ENCODE results near the gene IGSF5. TPM values are rescaled to one million over a fixed set of nuclear protein-coding genes. Genes with fewer than 3 reads are reported as not detected.
"Not testable (repeated sequence)": the region's sequence is repeated elsewhere in the genome, so short reads cannot be mapped to it uniquely, and the experiment has no call there.

Gene IGSF5
- total and polyA plus RNA-seq, 5 donors, result 4.4 to 8.4 (median 6.1) TPM

GRCh38 chr21:39737376-39738000, 7.5 kb upstream of the IGSF5 start:
- ATAC-seq (no peak), DNase-seq (no peak)
- H3K4me1 ChIP-seq (ENCODE audit: control insufficient read depth, insufficient read depth, low read length), result no peaks in the 10 kb centered on the region
- 86% methylated on average over 15 of the region's 15 CpGs for WGBS
- H3K27ac ChIP-seq (ENCODE audit: low read length), result no peak overlapping the region
- no peaks in the 10 kb centered on the region for H3K27me3 ChIP-seq (ENCODE audit: control insufficient read depth, insufficient read depth)
- intact Hi-C loops (cut with DNase I), result no loop called here
- H3K9me3 ChIP-seq (ENCODE audit: control insufficient read depth, low read length), result no peaks in the 10 kb centered on the region
- H3K4me3 ChIP-seq (ENCODE audit: low read length), result no peak overlapping the region

GRCh38 chr21:39738566-39738965, 6.4 kb upstream of the IGSF5 start:
- ATAC-seq (no peak), DNase-seq (no peak)
- intact Hi-C loops (cut with DNase I), result no loop called here
- WGBS, result 80% methylated on average over 6 of the region's 6 CpGs
- H3K9me3 ChIP-seq (ENCODE audit: control insufficient read depth, low read length), result no peaks in the 10 kb centered on the region
- no peak overlapping the region for H3K4me3 ChIP-seq (ENCODE audit: low read length)
- H3K27ac ChIP-seq (ENCODE audit: low read length), result no peak overlapping the region
- H3K4me1 ChIP-seq (ENCODE audit: control insufficient read depth, insufficient read depth, low read length), result no peaks in the 10 kb centered on the region
- H3K27me3 ChIP-seq (ENCODE audit: control insufficient read depth, insufficient read depth), result no peaks in the 10 kb centered on the region

- H3K27me3 ChIP-seq (ENCODE audit: control insufficient read depth, insufficient read depth); DNase-seq; H3K4me1 ChIP-seq (ENCODE audit: control insufficient read depth, insufficient read depth, low read length); ATAC-seq; H3K9me3 ChIP-seq (ENCODE audit: control insufficient read depth, low read length); H3K27ac ChIP-seq (ENCODE audit: low read length); H3K4me3 ChIP-seq (ENCODE audit: low read length); intact Hi-C loops (cut with DNase I): not testable (repeated sequence)
- 96% methylated on average over 5 of the region's 5 CpGs for WGBS
Measured at GRCh38 chr21:39739531-39739930, 5.5 kb upstream of the IGSF5 start.

GRCh38 chr21:39742561-39742960, 2.4 kb upstream of the IGSF5 start:
- intact Hi-C loops (cut with DNase I), result not testable (repeated sequence)

GRCh38 chr21:39745332-39745731, 349 bp downstream of the IGSF5 start:
- H3K4me1 ChIP-seq (ENCODE audit: control insufficient read depth, insufficient read depth, low read length); H3K9me3 ChIP-seq (ENCODE audit: control insufficient read depth, low read length); H3K27me3 ChIP-seq (ENCODE audit: control insufficient read depth, insufficient read depth); ATAC-seq; H3K4me3 ChIP-seq (ENCODE audit: low read length); intact Hi-C loops (cut with DNase I); DNase-seq; H3K27ac ChIP-seq (ENCODE audit: low read length): not testable (repeated sequence)
- 94% methylated on average over 8 of the region's 8 CpGs for WGBS

More at GRCh38 chr21:39742561-39742960, 2.4 kb upstream of the IGSF5 start:
- not testable (repeated sequence) for H3K9me3 ChIP-seq (ENCODE audit: control insufficient read depth, low read length); H3K27me3 ChIP-seq (ENCODE audit: control insufficient read depth, insufficient read depth); H3K27ac ChIP-seq (ENCODE audit: low read length); DNase-seq; ATAC-seq; H3K4me1 ChIP-seq (ENCODE audit: control insufficient read depth, insufficient read depth, low read length); H3K4me3 ChIP-seq (ENCODE audit: low read length)
- 86% methylated on average over 4 of the region's 4 CpGs for WGBS

GRCh38 chr21:39750670-39751069, 5.7 kb downstream of the IGSF5 start:
- Histone ChIP-seq H3K4me1 (ENCODE audit: control insufficient read depth, insufficient read depth, low read length) (no peaks in the 10 kb centered on the region), H3K27me3 (ENCODE audit: control insufficient read depth, insufficient read depth) (no peaks in the 10 kb centered on the region), H3K27ac (ENCODE audit: low read length) (no peak overlapping the region), H3K4me3 (ENCODE audit: low read length) (no peak overlapping the region), H3K9me3 (ENCODE audit: control insufficient read depth, low read length) (no peaks in the 10 kb centered on the region)
- DNase-seq (no peak), ATAC-seq (no peak)
- intact Hi-C loops (cut with DNase I), result no loop called here
- 65% methylated on average over 8 of the region's 8 CpGs for WGBS

DNA sequence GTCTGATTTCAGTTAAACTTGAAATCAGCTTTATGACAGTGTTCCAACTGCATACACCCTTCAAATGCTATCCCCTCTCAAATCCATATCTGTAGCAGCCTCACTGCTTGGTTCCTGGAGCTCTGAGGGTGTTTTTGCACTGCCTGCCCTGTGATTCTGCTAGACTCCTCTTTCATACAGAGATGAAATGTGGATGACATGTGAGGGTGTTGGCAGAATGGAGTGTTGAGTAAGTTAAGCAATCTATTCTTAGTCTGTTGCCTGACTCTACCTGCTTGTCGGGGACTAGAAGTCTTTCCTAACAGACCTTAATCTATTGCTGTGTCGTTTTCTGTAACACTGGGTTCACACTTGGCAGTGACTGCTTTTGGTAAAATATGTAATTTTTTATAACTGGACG, 9.8 kb downstream of the IGSF5 start:
- Histone ChIP-seq H3K9me3 (ENCODE audit: control insufficient read depth, low read length) (no peaks in the 10 kb centered on the region), H3K4me3 (ENCODE audit: low read length) (no peak overlapping the region), H3K4me1 (ENCODE audit: control insufficient read depth, insufficient read depth, low read length) (no peaks in the 10 kb centered on the region), H3K27me3 (ENCODE audit: control insufficient read depth, insufficient read depth) (no peaks in the 10 kb centered on the region), H3K27ac (ENCODE audit: low read length) (no peak overlapping the region)
- intact Hi-C loops (cut with DNase I), result no loop called here
- no peak for DNase-seq
- no peak for ATAC-seq
- 57% methylated on average over 3 of the region's 3 CpGs for WGBS

DNA sequence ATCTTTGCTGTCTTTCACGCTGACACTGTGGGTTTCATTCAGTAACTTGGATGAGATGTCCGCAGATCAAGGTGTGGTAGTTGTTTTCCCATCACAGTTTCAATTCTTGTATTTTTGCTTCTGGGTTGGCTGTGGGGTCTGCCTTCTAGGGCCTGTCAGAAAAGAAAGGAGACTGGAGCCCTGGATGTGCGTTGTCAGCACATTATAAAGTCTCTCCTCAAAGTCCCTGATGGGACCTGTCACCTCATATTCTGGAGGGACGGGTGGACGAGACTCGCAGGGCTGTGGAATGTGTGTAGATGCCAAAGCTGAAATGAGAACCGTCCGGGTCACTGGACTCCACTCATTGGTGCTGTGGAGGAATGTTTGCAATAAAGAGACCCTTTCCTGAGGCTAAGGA, 11.3 kb downstream of the IGSF5 start:
- intact Hi-C loops (cut with DNase I), result no loop called here
- DNase-seq (no peak), ATAC-seq (no peak)
- Histone ChIP-seq H3K4me3 (ENCODE audit: low read length) (no peak overlapping the region), H3K27ac (ENCODE audit: low read length) (no peak overlapping the region), H3K4me1 (ENCODE audit: control insufficient read depth, insufficient read depth, low read length) (no peaks in the 10 kb centered on the region), H3K9me3 (ENCODE audit: control insufficient read depth, low read length) (no peaks in the 10 kb centered on the region), H3K27me3 (ENCODE audit: control insufficient read depth, insufficient read depth) (no peaks in the 10 kb centered on the region)
- WGBS, result 60% methylated on average over 8 of the region's 8 CpGs

DNA sequence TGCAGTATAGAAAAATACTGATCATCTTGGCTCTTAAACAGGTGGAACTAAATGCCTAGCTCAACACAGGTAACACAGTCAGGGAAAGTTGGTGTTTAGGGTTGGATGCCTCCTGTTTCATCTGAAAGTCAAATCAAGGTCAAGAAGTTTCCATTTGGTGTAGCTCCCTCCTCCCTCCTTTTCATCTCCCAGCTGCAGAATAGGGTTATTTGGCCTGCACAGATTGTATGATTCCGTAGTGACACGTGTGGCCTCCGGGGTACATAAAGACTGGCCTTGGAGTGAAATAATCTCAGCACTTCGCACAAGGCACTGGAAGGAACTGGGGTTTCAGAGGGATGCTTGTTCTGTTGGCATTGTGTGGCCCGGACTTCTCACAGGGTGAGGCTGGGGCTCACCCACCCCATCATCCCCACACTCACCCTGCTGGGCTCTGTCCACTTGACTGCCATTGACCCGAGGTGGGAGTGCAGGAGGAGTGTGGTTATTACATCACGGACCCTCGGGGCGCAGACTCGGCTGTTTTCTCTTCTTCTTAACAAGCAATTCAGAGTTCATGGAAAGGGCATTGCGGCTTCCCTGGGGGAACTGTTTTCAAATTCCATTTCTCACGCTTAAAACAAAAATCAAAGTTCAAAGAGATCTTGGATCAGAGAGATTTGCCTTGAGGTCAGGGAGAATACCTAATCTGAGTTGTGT, 18.4 kb downstream of the IGSF5 start:
- no peak for DNase-seq
- Histone ChIP-seq H3K27ac (ENCODE audit: low read length) (no peak overlapping the region), H3K4me3 (ENCODE audit: low read length) (no peak overlapping the region), H3K9me3 (ENCODE audit: control insufficient read depth, low read length) (no peaks in the 10 kb centered on the region), H3K27me3 (ENCODE audit: control insufficient read depth, insufficient read depth) (no peaks in the 10 kb centered on the region), H3K4me1 (ENCODE audit: control insufficient read depth, insufficient read depth, low read length) (no peaks in the 10 kb centered on the region)
- no peak for ATAC-seq
- 59% methylated on average over 12 of the region's 12 CpGs for WGBS
- intact Hi-C loops (cut with DNase I), result no loop called here

DNA sequence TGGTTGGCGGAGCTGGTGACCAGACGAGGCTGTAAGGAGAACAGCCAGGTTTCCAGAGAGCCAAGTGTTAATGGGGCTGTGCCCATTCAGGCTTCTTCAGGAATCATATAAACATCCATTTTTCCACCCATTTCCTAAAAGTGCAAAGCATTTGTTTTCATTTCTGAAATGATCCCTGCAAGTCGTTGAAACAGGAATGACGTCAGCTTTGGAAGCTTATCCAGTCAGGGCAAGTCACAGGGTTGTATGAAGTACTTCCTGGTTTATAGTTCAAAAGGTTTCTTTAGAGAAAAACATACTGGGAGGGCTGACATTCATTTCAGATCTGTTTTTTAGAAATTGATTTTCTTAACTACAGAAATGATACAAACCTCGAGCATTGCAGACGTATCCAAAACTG, 29.2 kb downstream of the IGSF5 start:
- DNase-seq, result no peak
- Histone ChIP-seq H3K4me3 (ENCODE audit: low read length) (no peak overlapping the region), H3K9me3 (ENCODE audit: control insufficient read depth, low read length) (no peaks in the 10 kb centered on the region), H3K4me1 (ENCODE audit: control insufficient read depth, insufficient read depth, low read length) (no peaks in the 10 kb centered on the region), H3K27me3 (ENCODE audit: control insufficient read depth, insufficient read depth) (no peaks in the 10 kb centered on the region), H3K27ac (ENCODE audit: low read length) (no peak overlapping the region)
- ATAC-seq, result no peak
- intact Hi-C loops (cut with DNase I), result no loop called here
- WGBS, result 72% methylated on average over 6 of the region's 6 CpGs

DNA sequence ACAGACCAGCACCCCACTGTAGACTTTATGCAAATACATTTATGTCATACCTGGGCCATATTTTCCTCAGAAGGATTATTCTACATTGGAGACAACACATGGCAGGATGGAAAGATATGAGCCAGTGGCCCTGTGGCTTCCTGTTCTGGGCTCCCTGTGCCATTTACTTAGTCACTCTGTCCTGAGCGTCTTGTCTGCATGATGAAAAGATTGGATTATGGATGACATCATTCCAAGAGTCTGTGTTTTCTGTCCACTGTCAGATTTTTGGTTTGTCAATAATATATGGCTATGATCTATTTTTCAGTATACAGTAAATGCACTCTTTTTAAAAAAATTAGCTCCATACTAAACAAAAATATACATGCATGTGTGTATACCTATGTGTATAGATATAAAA, 30.8 kb downstream of the IGSF5 start:
- WGBS, result 61% methylated on average over 1 of the region's 1 CpG
- H3K27ac ChIP-seq (ENCODE audit: low read length), result no peak overlapping the region
- ATAC-seq, result no peak

More for the DNA sequence above, 30.8 kb downstream of the IGSF5 start:
- intact Hi-C loops (cut with DNase I), result no loop called here
- no peak for DNase-seq
- Histone ChIP-seq H3K4me1 (ENCODE audit: control insufficient read depth, insufficient read depth, low read length) (no peaks in the 10 kb centered on the region), H3K27me3 (ENCODE audit: control insufficient read depth, insufficient read depth) (no peaks in the 10 kb centered on the region), H3K4me3 (ENCODE audit: low read length) (no peak overlapping the region), H3K9me3 (ENCODE audit: control insufficient read depth, low read length) (no peaks in the 10 kb centered on the region)

Measured in right cardiac atrium (tissue), 5 donors.